C4-2B (cell line): ENCODE data around the gene RAP1GAP.

Experiments used
- CTCF ChIP-seq: fragments of 450-650 bp; conservative IDR thresholded peaks from 2 replicates; pipeline ENCODE4 v1.5.1; 2017; ENCODE audit warnings: mild to moderate bottlenecking
- ZFX ChIP-seq: fragments of 450-650 bp; IDR thresholded peaks from 2 replicates; pipeline ENCODE4 v1.6.1; 2017

GRCh38 chr1:21648791-21649190 is 20.4 kb downstream of the RAP1GAP start:
- no peak for TF ChIP-seq CTCF
- no peak for TF ChIP-seq ZFX
